GM19395 (cell line): Measurements from ENCODE around the gene NR4A1.
A peak's percentile ranks its signal among the peaks of the same experiment; 100 is the strongest.

Experiments used
- ATAC-seq: cut with Tn5 transposase; IDR thresholded peaks from one replicate; pipeline ENCODE4 v1.9.1; 2021; ENCODE audit warnings: mild to moderate bottlenecking, moderate library complexity; ENCODE audit not compliant: unreplicated experiment

Gene NR4A1

DNA sequence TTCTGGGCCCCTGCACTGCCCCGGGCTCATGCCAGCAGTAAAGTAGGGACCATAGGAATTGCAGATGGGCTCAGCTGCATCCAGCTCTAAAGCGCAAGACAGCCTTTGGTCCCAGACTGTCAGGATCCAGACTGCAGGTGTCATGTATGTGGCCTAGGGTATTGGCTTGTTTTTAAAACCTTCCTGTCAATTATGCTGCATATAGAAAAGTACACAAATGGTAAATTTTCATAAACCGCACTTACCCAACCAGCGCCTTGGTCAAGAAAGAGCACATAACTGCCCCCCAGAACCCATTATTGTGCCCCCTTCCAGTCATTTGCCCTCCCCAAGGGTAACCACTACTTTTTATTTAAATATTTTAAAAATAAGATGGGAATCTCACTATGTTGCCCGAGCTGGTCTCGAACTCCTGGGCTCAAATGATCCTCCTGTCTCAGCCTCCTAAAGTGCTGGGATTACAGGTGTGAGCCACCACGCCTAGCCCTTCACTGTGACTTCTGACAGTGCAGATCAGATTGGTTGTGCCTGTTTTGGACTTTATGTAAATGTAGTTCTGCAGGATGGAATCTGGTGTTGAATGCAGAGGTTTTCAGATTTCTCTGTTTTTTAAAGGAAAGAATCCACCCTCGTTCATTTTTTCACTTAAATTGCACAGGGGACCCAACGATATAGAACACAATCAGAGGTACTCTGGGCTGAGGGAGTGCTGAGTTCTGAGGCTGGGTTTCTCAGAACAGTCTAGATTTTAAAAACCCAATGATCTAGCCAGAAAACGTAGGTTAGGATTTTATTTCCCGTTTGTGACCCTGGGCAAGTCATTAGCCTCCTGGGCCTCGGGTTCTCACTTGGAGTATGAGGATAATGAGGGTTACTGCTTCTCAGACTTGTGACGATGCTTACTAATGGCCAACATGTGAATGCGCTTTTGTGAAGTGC is 6.7 kb downstream of the NR4A1 start:
- no peak for ATAC-seq

DNA sequence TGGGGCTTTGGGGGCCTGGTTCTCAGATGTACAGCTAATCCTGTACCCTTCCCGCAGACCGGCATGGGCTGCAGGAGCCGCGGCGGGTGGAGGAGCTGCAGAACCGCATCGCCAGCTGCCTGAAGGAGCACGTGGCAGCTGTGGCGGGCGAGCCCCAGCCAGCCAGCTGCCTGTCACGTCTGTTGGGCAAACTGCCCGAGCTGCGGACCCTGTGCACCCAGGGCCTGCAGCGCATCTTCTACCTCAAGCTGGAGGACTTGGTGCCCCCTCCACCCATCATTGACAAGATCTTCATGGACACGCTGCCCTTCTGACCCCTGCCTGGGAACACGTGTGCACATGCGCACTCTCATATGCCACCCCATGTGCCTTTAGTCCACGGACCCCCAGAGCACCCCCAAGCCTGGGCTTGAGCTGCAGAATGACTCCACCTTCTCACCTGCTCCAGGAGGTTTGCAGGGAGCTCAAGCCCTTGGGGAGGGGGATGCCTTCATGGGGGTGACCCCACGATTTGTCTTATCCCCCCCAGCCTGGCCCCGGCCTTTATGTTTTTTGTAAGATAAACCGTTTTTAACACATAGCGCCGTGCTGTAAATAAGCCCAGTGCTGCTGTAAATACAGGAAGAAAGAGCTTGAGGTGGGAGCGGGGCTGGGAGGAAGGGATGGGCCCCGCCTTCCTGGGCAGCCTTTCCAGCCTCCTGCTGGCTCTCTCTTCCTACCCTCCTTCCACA is 7.6 kb downstream of the NR4A1 start:
- no peak for ATAC-seq

DNA sequence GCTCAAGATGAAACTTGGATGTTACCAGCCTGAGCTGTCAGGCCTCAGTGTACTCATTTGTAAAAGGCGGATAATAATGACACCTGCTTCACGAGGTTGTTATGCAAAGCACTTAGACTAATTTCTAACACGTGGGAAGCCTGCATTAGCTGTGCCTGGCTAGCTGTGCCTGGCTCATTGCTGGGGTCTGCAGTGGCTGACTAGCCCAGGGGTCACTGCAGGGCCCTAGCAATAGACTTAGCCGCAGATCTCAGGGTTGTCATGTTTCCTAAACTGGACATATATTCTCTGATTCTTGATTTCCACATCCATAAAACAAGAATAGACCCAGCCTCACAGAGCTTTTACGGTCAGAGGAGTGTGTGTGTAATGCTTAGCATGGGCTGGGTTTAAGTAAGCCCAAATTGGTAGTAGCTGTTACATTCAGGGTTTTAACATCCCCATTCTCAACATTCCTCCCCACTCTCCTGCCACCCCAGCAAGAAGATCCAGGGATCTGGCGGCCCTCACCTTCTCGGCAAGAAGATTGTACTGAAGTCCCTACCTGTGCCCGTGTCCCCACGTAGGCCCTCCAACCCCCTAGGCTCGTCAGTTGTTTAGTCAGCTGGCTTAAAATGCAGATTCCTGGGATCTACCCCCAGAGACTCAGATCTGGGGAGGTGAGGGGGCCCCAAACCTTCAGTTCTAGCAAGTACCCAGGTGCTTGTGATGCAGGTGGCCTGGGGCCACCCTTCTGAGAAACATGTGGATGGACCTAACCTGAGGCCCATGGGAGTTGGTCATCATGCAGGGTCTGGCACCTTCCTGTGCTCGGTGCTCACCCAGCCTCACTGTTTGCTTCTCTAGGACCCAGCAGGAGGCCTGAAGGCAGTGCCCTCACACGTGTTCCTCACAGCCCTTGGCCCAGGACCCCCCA is 8.6 kb downstream of the NR4A1 start:
- no peak for ATAC-seq

DNA sequence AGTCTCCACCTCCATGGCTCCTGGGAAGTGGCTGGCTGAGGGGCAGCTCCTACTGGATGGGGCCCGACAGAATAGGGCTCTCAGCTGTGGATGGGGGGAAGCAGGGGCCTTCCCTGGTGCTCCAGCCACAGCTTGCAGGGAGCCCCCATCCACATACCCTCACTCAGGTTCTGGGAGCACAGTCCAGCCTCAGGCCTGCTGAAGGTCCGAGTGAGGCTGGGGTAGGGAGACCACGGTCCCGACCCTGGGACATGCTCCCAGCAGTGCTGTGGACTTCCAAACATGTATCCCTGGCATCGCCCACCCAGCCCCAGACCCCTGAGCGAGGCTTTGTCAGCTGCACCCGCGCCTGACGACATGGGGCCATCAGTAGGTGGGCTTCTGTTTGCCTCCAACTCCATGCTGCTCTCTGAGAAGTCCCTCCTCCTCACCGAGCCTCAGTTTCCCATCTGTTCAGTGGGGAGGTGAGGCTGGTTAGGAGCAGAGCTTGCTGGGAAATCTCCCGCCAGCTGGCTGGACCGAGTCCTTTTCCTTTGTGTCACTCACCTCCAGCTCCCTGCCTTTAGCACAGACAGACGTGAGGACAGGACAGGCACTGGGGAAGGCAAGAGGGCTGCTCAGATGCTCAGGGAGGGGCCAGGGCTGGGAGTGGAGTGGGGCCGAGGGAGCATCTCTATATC is 9.4 kb downstream of the NR4A1 start:
- ATAC-seq: no peak

DNA sequence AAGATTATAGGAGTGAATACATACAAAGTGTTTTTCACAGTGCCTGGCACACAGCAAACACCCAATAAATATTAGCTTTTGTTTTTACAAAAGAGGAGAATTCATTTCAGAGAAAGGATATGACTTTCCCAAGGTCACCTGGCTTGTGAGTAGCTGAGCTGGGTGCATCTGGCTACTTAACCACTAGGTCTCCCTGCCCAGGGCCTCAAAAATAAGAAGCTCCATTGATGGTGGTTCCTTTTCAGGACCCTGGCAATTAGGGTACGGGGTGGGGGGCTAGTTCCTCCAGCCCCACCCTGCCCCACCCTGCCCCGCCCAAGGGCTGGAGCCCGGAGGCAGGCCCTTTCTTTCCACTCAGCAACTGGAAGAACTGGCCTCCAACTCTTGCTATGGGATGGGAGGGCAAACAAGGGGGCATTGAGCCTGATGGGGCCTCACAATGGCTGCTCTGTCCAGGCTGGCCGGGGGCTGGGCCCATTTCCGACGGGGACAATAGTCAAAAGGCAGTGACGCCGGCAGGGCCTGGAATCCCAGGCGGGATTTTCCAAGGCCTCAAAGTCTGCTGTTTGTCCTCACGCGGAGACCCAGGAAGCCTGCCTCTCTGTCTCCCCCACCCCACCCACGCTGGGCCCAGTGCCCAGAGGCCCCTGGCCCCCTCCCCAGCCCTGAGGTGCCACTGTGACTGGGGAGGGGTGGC is 10.4 kb downstream of the NR4A1 start:
- ATAC-seq: no peak

DNA sequence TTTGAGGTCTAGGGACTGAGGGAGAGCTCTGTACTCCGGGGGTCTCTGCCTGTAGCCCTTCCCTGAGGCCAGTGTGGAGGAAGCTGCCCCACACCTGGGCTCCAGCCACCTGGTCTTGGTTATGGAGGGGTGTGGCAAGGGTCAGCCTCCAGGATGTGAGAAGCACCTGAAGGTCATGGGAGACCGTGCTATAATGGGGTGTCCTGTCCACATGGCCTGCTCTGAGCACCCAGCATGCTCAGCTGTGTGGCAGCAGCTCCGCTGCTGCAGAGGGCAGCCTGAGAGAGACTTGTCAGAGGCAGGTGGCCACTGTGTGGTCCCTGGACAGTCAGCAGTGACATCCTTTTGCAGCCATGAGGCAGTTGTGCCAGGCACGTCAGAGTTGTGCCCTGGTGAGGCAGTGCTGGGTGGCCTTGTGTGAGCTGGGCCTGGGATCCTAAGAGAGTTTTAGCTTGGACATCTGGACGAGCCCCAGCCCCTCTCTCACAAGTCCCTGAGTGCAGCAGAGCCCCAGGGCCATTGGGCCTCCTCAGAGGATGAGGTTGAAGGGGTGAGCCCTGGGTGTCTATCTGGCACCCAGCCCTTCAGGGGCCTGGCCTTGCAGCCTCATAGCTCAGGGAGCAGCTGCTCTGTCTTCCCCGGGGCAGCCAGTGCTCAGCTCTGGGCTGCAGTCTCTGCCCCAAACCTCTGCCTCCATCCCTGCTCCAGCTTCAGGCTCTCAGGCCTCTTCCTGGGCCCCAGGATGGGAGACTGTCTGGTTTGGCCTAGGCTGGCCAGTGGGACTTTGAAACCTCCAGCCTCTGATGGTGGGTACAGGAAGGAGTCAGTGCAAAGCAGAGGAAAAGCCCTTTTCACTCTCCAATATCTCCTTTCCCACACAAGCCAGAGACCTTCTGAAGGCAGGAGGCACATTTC is 11.2 kb downstream of the NR4A1 start:
- ATAC-seq: no peak

DNA sequence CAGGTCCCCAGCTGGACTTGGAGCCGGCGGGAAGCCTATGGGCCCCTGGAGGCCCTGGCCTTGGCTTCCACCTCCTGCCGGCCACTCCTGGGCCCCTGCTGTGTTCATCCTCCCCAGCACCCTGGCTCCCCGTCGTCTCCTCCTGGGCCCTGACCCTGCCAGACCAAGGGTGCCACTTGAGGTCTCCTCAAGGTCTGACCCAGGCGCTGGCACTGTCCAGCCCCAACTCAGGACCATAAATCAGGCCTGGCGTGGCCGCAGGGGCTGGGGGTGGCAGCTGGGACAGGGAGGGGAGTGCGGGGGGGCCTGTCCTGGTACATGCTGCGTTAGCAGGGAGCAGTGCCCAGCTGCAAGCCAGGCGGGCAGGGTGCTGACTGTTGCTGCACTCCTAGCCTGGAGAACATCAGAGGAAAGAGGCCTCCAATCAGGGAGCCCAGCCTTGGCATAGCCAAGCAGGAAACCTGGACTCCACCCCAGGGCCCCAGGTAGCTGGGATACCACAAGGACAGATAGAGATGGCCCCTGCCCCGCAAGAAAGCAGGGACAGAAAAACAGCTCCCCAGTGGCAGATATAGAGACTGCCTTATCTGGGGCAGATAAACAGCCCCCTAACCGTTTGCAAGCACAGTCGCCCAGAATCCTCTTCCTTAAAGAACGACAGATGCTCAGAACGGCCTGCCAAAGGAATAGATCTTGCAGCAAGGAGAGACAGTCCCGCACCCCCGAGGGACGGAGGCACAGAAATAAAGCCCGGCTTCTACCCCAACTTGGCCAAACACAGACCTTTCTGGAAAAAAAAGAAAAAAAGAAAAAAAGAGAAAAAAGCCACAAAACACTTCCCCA is 12.1 kb downstream of the NR4A1 start:
- ATAC-seq: no peak

DNA sequence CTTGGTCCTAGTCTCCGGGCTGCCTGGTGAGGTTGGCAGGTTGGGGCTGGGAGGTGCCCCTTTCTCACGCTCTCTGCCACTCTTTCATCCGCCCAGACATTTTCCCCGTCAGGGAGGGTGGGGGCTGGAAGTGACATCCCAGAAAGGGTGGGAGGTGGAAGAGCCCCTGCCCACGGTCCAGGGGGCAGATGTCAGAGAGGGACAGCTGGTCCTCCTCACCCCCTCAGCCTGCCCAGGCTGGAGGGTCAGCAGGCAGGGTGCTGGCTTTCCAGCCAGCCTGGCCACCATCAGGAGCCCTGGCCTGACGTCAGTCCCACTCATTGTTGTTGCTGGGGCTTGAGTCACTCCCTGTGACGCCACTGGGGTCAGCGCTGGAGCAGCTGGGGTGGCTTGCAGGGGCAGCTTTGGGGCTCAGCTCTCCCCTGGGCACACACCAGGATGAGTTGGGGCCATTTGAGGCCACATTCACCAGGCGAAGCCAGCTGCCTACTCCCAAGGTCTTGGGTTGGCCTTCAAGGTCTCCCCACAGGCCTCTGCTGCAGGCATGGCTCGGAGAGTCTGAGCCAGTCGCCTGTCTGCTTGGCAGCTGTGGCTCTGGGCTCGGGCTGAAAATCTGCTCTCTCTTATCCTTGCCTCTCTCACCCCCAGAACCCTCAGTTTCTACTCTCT is 12.9 kb downstream of the NR4A1 start:
- ATAC-seq: no peak

DNA sequence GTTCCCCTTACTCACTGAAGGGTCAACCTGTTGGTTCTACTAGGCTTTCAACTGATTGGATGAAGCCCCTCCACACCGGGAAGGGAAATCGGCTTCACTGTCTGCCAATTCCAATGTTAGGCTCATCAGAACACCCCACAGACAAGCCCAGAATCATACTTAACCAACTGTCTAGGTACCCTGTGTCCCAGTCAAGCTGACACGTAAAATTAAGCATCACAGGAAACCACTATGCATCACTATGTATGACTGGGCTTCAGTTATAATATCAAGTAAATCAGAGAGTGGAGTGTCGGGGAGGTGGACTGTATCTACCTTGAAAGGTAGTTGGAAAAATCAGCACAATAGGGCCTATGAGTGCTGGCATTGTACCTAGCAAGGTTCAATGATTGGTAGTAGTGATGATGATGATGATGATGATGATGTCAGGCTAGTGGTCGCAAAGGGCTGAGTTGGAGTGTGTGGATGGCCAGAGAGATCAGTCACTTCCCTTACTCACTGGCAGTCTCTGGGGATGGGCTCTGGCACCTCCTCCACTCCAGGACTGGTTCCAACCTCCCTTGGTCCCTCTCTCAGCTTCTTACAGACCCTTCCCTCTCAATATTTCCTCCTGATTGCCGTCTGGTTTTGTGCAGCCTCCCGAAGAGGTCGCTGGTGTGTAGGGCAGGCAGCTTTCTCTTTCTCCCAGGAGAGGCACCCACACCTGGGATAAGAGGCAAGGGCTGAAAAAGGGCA is 15.3 kb downstream of the NR4A1 start:
- ATAC-seq: no peak

DNA sequence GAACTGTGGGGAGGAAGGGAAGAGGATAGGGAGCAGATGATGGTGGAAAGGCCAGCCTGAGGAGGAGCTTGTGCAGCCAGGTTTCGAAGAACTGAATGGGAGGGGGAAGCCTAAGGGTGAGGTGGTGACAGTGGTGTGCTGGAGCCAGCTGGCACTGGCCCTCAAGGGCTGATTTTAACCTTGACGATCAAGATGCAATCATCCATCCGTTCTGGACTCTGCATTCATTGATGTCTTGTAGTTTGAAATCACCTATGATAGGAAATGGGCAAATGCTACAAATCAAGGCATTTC is 15.8 kb downstream of the NR4A1 start:
- ATAC-seq: no peak

DNA sequence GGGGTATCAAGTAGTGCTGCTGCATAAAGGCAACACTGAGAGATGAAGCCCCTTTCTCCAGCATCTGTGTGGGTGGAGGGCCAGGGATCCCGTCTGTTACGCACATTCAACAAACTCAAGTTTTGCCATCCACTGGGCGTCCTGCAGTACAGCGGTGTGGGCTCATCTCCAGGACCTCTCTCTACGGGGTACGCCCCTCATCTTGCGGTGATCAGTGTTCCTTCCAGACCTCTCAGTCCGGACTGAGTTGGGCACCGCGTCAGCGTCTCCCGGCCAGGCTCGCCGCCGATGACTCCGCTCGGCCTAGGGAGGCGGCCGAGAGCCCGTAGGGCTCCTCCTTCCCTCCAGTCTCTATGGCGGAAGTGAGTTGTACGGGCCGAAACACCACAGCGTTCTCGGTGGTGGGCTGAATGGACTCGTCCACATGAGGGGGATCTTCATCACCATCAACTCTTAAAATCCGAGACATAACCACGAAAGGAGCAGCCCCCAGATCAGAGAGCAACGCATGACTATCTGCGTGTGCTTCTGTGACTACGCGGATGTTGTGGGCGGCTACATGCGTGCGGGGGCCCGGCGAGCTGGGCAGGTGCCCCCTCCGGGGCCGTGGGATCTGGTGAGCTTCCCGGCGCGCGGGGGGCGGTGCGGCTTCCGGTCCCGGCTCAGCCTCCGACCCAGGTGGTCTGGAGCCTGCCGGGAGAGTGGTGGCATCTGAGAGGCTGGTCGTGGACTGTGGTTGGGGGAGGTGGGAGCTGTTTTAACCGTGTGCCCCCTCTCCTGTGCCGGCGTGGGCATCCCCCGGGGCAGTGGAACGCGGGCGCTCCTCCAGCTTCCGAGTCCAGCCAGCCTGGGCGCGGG is 18.3 kb downstream of the NR4A1 start, which contains the start of gene ATG101:
ATG101 (plus strand) TSS at position 652 of the 858 bp plus-strand sequence. CDS start 3,673 bp downstream, outside the sequence.
- ATAC-seq: peak; percentile 95

DNA sequence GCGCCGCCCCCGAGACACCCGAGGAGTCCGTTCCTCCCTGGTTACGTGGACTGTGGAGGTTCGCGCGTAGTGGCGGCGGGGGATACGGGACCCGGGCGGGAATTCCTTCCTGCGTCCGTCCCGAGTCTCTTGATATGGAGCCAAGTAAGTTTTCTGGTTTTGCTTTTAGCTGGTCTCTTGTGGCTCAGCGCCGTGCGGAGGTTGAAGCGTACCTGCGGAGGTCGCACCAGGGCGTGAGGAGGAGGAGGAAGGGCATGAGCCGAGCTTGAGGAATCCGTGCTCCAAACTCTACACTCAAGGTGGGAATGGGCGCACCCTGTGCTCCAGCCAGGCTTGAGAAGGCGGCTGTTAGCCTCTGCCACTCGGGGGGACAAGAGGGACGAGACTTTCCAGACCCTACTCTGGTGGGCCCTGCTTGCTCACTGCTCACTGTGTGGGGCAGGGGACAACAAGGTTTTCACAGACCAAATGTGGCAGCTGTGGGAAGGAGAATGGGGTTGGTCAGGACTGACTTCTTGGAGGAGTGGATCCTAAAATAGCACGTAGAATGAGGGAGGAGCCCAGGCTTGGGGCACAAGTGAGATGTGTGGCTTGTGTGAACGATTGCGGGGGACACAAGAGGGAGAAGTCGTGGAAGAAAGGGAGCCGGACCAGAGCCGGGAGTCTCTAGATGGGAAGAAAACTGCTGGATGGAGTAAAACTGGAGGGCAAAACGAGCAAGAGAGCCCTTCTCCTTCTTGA is 19.1 kb downstream of the NR4A1 start:
- peak; percentile 21 for ATAC-seq

DNA sequence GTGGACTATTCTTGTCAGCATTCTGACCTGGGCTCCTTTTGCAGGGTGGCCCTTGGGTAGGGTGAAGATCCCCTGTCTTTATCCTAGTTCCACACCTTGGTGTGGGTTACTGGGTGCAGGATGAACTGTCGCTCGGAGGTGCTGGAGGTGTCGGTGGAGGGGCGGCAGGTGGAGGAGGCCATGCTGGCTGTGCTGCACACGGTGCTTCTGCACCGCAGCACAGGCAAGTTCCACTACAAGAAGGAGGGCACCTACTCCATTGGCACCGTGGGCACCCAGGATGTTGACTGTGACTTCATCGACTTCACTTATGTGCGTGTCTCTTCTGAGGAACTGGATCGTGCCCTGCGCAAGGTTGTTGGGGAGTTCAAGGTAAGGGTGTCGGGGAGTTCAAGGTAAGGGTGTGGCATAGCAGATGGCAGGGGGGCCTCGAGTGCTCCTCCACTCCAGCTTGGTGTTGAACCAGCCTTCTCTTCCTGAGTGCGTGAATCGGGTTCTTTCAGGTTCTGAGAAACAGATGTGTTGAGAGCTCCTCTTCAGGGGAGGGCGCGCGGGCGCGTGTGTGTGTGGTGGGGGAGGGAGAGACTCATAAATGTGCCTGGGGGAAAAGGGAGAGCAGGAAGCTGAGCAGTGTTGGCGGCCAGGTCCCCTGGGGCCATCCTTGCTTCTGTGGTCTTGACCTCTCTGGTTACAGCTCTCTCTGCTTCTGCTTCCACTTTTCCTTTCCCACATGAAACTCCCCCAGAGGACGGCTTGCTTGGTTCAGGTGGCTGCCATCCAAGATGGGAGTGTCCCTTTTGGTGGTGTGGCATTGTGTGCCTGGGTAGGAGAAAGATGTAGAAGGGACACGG is 22.5 kb downstream of the NR4A1 start:
- ATAC-seq: no peak
